Fibroblast of lung (primary cell): ENCODE measurements around the gene CHD6. TPM values are rescaled to one million over a fixed set of nuclear protein-coding genes. Genes with fewer than 3 reads are reported as not detected.

ENCODE experiments used
- DNase-seq, 2 donors: peaks; one replicate each; pipeline versions ENCODE4 v3.0.0 to v3.0.0-alpha.2; 2010; ENCODE audit warnings: low read depth in 2 of 2
- H2AFZ ChIP-seq: 2 replicates; pipeline ENCODE4 v1.5.1; 2012; ENCODE audit warnings: low read length, control low read depth, inconsistent platforms
- H3K27ac ChIP-seq: 2 replicates; pipeline ENCODE4 v1.5.1; 2011; ENCODE audit warnings: low read length, control low read depth; ENCODE audit not compliant: insufficient read depth
- H3K27me3 ChIP-seq: 2 replicates; pipeline ENCODE4 v1.5.1; 2011; ENCODE audit warnings: mild to moderate bottlenecking, low read length; ENCODE audit not compliant: control insufficient read depth, insufficient read depth
- H3K36me3 ChIP-seq: 2 replicates; pipeline ENCODE4 v1.5.1; 2011; ENCODE audit warnings: low read length; ENCODE audit not compliant: control insufficient read depth, insufficient read depth
- H3K4me1 ChIP-seq: 2 replicates; pipeline ENCODE4 v1.5.1; 2011; ENCODE audit warnings: low read length; ENCODE audit not compliant: control insufficient read depth, insufficient read depth; ENCODE audit errors: extremely low read depth
- H3K4me2 ChIP-seq: 2 replicates; pipeline ENCODE4 v1.5.1; 2011; ENCODE audit warnings: low read length, control low read depth; ENCODE audit not compliant: insufficient read depth; ENCODE audit errors: extremely low read depth
- H3K4me3 ChIP-seq, 4 experiments: fragments of 200-600 bp in 1 of 4; sonication (generic) in 1 of 4; replicated peaks in 1 of 4; 2 replicates each; pipeline ENCODE4 v1.5.1; 2011 to 2016; ENCODE audit warnings: low read length in 4 of 4, low read depth in 3 of 4, mild to moderate bottlenecking in 3 of 4, control low read depth in 2 of 4, inconsistent platforms in 1 of 4, mixed read lengths in 1 of 4; ENCODE audit not compliant: insufficient read depth in 1 of 4; ENCODE audit errors: control extremely low read depth in 1 of 4
- H3K79me2 ChIP-seq: 2 replicates; pipeline ENCODE4 v1.5.1; 2012; ENCODE audit warnings: mild to moderate bottlenecking, low read length, inconsistent platforms; ENCODE audit not compliant: control insufficient read depth, insufficient read depth
- H3K9ac ChIP-seq: 2 replicates; pipeline ENCODE4 v1.5.1; 2011; ENCODE audit warnings: mild to moderate bottlenecking, low read length, control low read depth; ENCODE audit not compliant: insufficient read depth
- H3K9me3 ChIP-seq: 2 replicates; pipeline ENCODE4 v1.5.1; 2012; ENCODE audit warnings: low read depth, low read length; ENCODE audit not compliant: control insufficient read depth, insufficient read depth
- H4K20me1 ChIP-seq: 2 replicates; pipeline ENCODE4 v1.5.1; 2011; ENCODE audit warnings: low read length; ENCODE audit not compliant: control insufficient read depth, insufficient read depth; ENCODE audit errors: extremely low read depth
- CTCF ChIP-seq, 2 donors: IDR thresholded peaks in 1 of 2; conservative IDR thresholded peaks in 1 of 2; 1 replicate in 1 of 2; 2 replicates in 1 of 2; pipeline ENCODE4 v1.5.1; 2011 to 2012; ENCODE audit warnings: low read length in 2 of 2, control low read depth in 1 of 2, inconsistent platforms in 1 of 2, low read depth in 1 of 2, mild to moderate bottlenecking in 1 of 2
- EZH2 ChIP-seq: IDR thresholded peaks from 2 replicates; pipeline ENCODE4 v1.5.1; 2012; ENCODE audit warnings: low read length, control low read depth, mild to moderate bottlenecking; ENCODE audit errors: missing control alignments
- polyA plus RNA-seq, 2 donors: library from polyadenylated mRNA; depleted of rRNA in 1 of 2; stranded (reverse) in 1 of 2; unstranded in 1 of 2; fragments of >200 nt; gene quantifications; 2 replicates each; pipeline ENCODE4 v1.2.1, GENCODE V29; 2011 to 2012; ENCODE audit warnings: missing spikeins in 1 of 2
- total RNA-seq: library from RNA; depleted of rRNA; stranded (reverse); fragments of >200 nt; gene quantifications from 2 replicates; pipeline ENCODE4 v1.2.1, GENCODE V29; 2014

Gene CHD6
- total and polyA plus RNA-seq, 2 donors (not counting 1 experiment from before 2014, with no cell fraction given) = 13.4 to 25.9 TPM

GRCh38 chr20:41447006-41447405 lies 171.2 kb downstream of the CHD6 start:
- H3K9ac ChIP-seq = no peak overlapping the region
- H4K20me1 ChIP-seq = no peaks in the 10 kb centered on the region
- H3K4me3 ChIP-seq = no peak overlapping the region
- peaks cover 4% of the 10 kb centered on the region for H3K36me3 ChIP-seq
- TF ChIP-seq CTCF (conservative IDR thresholded peaks at IDR 0.05 in 1 of 2, IDR thresholded peaks at IDR 0.05 in 1 of 2; ENCODE audit: low read depth in 1 of 2, low read length in 2 of 2) (no peak), EZH2 (no peak)
- H2AFZ ChIP-seq = no peak overlapping the region
- H3K27ac ChIP-seq = no peak overlapping the region
- no peaks in the 10 kb centered on the region for H3K9me3 ChIP-seq
- no peak overlapping the region for H3K4me2 ChIP-seq
- H3K27me3 ChIP-seq = no peaks in the 10 kb centered on the region
- no peaks in the 10 kb centered on the region for H3K79me2 ChIP-seq
- no peaks in the 10 kb centered on the region for H3K4me1 ChIP-seq
- no peak for DNase-seq

GRCh38 chr20:41446456-41446855 lies 171.7 kb downstream of the CHD6 start:
- TF ChIP-seq CTCF (conservative IDR thresholded peaks at IDR 0.05 in 1 of 2, IDR thresholded peaks at IDR 0.05 in 1 of 2; ENCODE audit: low read depth in 1 of 2, low read length in 2 of 2) (no peak), EZH2 (no peak)
- no peak overlapping the region for H3K4me2 ChIP-seq
- H3K27ac ChIP-seq = no peak overlapping the region
- H3K79me2 ChIP-seq = no peaks in the 10 kb centered on the region
- no peak overlapping the region for H3K4me3 ChIP-seq
- DNase-seq = no peak
- H2AFZ ChIP-seq = no peak overlapping the region
- no peaks in the 10 kb centered on the region for H4K20me1 ChIP-seq
- H3K27me3 ChIP-seq = no peaks in the 10 kb centered on the region
- H3K9ac ChIP-seq = no peak overlapping the region
- H3K9me3 ChIP-seq = no peaks in the 10 kb centered on the region
- H3K4me1 ChIP-seq = no peaks in the 10 kb centered on the region
- peaks cover 4% of the 10 kb centered on the region for H3K36me3 ChIP-seq

GRCh38 chr20:41444821-41445220 lies 173.4 kb downstream of the CHD6 start:
- H3K27ac ChIP-seq = no peak overlapping the region
- no peak overlapping the region for H3K9ac ChIP-seq
- H3K27me3 ChIP-seq = no peaks in the 10 kb centered on the region
- no peak for DNase-seq
- H3K79me2 ChIP-seq = no peaks in the 10 kb centered on the region
- H3K4me3 ChIP-seq = no peak overlapping the region
- H3K4me2 ChIP-seq = no peak overlapping the region
- no peaks in the 10 kb centered on the region for H3K4me1 ChIP-seq
- peaks cover 2% of the 10 kb centered on the region for H3K36me3 ChIP-seq
- H3K9me3 ChIP-seq = no peaks in the 10 kb centered on the region
- no peaks in the 10 kb centered on the region for H4K20me1 ChIP-seq
- no peak for TF ChIP-seq EZH2
- TF ChIP-seq CTCF (conservative IDR thresholded peaks at IDR 0.05 in 1 of 2, IDR thresholded peaks at IDR 0.05 in 1 of 2; ENCODE audit: low read depth in 1 of 2, low read length in 2 of 2) = no peak
- no peak overlapping the region for H2AFZ ChIP-seq
